HG03135 (cell line): ENCODE data around the gene CDH19.

Source experiments
- ATAC-seq: cut with Tn5 transposase; IDR thresholded peaks from one replicate; pipeline ENCODE4 v1.9.1; 2021; ENCODE audit warnings: mild to moderate bottlenecking, moderate library complexity; ENCODE audit not compliant: unreplicated experiment

Gene CDH19, protein sequence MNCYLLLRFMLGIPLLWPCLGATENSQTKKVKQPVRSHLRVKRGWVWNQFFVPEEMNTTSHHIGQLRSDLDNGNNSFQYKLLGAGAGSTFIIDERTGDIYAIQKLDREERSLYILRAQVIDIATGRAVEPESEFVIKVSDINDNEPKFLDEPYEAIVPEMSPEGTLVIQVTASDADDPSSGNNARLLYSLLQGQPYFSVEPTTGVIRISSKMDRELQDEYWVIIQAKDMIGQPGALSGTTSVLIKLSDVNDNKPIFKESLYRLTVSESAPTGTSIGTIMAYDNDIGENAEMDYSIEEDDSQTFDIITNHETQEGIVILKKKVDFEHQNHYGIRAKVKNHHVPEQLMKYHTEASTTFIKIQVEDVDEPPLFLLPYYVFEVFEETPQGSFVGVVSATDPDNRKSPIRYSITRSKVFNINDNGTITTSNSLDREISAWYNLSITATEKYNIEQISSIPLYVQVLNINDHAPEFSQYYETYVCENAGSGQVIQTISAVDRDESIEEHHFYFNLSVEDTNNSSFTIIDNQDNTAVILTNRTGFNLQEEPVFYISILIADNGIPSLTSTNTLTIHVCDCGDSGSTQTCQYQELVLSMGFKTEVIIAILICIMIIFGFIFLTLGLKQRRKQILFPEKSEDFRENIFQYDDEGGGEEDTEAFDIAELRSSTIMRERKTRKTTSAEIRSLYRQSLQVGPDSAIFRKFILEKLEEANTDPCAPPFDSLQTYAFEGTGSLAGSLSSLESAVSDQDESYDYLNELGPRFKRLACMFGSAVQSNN

GRCh38 chr18:66603941-66604627 is at the start of gene CDH19:
Gene CDH19 (minus strand): TSS chr18:66604090. CDS start chr18:66572204, 31,886 bp downstream.
- ATAC-seq = no peak

GRCh38 chr18:66647671-66648070 is 43.8 kb upstream of the CDH19 start:
- no peak for ATAC-seq

GRCh38 chr18:66646609-66647008 is 42.7 kb upstream of the CDH19 start:
- no peak for ATAC-seq

DNA sequence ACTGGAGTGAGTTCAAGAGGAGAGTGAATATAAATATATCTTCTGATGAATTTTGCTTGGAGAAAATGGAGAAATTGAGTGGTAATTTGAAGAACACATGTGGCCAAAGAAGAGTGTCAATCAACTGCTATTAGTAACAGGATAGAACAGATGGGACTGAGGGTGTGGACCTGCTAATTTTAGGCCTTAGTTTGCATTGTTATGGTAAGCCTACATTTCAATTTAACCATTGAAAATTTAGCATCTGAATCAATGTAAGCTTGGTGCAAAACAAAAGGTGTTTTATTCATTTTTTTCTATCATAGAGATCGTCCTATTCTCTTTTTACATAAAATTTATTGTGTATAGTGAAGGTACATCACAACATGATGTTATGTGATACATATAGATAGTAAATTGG is 42.1 kb upstream of the CDH19 start:
- no peak for ATAC-seq

DNA sequence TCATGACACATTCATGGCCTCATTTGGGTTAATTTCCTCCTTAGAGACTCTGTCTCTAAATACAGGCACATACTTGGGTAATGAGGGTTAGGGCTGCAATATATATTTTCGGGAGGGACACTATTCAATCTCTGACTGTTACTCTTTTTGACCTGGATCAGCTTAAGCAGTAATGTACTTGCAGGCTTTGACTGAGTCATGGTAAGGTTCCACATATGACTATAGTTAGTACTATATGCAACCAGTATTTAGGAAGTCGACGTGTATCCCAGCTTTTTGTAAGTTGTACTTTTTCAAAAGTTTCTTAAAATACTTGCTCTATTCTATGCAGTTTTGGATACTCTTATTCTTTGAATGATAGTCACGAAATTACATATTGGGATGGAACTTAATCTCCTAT is 37.2 kb upstream of the CDH19 start:
- ATAC-seq = no peak

GRCh38 chr18:66640431-66640830 is 36.5 kb upstream of the CDH19 start:
- no peak for ATAC-seq

DNA sequence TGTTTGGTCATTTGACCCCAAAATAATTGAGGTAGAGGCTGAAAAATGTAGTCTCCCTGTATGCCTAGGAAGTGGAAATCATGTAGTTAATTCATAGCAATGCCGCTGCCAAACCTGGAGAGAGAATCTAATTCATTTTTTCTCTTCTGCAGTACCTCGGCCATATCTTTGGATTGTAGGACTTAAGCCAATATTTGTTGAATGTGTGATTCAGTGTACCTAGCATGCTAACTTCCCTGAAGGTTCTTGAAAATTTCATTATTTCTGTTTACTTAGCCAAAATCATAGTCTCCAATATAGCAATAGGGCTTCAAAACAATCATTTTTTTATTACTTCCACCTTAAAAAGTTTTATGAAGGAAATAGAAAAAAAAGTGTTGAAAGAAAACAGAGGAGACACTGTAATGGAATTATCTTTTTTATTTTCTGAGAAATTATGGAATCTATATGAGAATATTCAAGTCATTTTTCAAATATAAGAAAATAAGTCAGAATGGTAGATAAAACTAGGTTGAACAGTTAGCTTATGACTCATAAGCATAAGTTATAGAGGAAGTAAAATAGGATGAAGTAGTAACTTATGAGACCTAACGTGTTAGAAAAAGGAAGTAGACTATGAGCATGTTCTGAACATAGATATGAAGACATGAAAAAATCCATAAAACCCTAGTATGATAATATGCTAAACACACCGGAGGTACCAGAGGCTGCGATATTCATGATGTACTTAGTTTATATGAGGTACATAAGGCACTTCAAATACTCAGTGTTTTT is 35.2 kb upstream of the CDH19 start:
- no peak for ATAC-seq

GRCh38 chr18:66635342-66635741 is 31.5 kb upstream of the CDH19 start:
- no peak for ATAC-seq

DNA sequence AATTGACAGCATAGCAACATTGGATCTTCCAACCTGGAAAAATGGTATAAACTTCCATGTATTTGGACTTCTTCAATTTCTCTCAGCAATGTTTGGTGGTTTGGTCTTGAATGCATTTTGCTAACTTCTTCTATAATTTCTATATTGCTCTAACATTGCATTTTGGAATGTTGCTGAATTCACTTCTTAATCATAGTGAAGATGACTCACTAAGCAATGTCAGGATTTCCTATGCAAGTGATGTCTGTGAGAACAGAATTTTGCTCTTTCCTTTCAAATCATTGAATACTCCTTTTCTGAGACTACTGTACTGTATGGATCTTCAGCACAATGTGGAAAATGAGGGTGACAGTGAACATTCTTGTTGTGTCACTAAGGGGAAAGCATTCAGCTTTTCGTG is 28.9 kb upstream of the CDH19 start:
- no peak for ATAC-seq

DNA sequence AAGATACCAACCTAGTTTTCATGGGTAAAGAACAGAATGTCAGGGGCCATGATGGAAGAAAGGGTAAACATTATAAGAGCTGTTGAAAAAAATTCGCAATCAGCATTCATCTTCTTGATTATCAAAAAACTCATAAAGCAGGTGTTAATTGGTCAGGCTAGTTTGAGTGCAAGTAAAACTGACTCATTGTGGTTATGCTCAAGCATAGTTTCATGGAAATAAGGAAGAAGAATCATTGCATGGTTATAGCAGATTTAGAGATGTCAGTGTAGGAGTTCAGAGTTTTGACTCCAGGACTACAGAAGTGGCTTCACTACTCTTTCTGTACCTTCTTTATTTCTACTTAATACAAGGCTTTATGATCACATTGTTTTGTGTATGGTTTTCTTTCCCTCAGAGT is 26.9 kb upstream of the CDH19 start:
- no peak for ATAC-seq

- no peak for ATAC-seq
These were observed 19.9 kb upstream of the CDH19 start for GRCh38 chr18:66623821-66624220.

GRCh38 chr18:66621816-66622576 is 18.1 kb upstream of the CDH19 start:
- no peak for ATAC-seq

GRCh38 chr18:66616523-66616983 is 12.7 kb upstream of the CDH19 start:
- ATAC-seq = peak; percentile 63

GRCh38 chr18:66615176-66615575 is 11.3 kb upstream of the CDH19 start:
- no peak for ATAC-seq

GRCh38 chr18:66607632-66608031 is 3.7 kb upstream of the CDH19 start:
- no peak for ATAC-seq

- no peak for ATAC-seq
These were observed 2.2 kb downstream of the CDH19 start for GRCh38 chr18:66601649-66602048.

DNA sequence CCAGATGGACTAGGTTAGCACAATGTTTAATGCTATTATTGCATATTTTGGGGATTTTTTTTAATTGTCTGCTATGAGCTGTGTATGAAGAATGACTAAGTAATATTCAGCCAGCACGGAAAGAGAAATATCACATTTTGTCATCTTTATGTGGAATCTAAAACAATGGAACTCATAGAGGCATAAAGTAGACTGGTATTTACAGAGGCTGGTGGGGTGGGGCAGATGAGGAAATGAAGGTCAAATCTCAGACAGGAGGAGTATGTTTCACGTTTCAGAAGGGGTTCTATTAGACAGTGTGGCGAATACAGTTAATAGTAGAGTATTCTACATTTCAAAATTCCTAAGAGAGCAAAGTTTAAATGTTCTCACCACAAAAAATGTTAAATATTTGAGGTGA is 4.7 kb downstream of the CDH19 start:
- ATAC-seq = no peak

- ATAC-seq = no peak
These were observed 16.5 kb downstream of the CDH19 start for GRCh38 chr18:66587430-66587829.

DNA sequence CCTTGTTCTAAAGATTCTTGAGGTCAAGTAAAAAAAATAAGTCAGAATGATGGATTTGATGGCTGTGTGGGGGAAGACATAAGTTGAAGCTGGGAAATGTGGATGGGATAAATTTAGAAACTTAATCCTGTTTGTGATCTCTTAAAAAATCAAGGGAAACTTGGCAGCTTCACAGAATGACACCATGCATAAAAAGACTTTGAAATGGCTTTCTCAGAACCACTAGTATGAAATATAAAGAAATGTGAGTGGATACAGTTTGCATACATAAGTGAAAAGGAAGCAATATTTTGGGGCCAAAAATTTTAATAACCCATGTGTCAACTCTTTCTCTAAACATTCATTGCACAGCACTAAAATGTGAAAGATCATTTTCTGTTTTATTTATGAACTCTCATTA is 21.7 kb downstream of the CDH19 start:
- ATAC-seq = no peak

DNA sequence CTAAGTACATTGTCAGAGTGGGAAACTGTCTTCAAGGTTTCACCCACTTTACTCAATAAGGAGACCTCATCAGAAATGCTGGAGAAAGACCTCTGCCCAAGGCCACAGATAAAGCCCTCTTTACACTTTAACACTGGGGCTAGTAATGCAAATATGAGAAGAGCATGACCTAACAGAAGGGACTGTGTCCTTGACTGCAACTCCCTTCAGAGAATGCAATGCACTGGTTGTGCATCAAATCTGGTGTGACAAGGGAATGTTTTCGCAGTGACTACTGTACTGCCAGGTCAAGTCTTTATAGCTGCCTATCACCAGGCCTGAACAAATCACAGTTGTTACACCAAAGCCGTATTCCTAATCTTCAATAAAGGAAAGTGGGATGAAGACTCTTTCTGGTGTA is 28.6 kb downstream of the CDH19 start:
- ATAC-seq = no peak
